ENCODE data around the gene GALK2. TPM values are rescaled to one million over a fixed set of nuclear protein-coding genes. Genes with fewer than 3 reads are reported as not detected.

GALK2 gene
- polyA plus RNA-seq, 1 donor (not counting 4 experiments of a cell fraction or from before 2014, with no cell fraction given) = 29.7 TPM

DNA sequence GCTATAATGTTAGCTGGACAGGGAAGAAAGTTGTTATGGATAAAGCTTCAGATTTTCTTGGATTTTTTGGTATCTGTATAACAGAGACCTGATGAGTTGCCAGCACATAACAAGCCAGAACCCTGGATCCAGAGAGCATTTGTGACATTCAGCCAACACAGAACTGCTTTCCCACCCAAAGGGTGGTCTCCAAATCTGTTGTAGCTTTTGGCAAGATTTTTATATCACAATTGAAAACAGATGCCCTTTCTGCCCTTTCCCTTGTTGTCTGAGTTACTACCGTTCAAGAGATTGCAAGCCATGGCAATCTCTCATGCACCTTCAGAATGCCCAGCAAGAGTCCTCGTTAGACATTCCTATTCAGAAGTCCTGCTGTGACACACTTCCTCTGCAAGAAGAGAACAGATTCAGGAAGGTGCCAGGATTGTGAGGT, 145.4 kb downstream of the GALK2 start:
- dilution Hi-C loops (cut with MboI; ENCODE audit: extremely low pct_ligation_motif_present, low sequenced_read_pairs) = no loop called here
- Histone ChIP-seq H3K4me2 (ENCODE audit: control insufficient read depth, extremely low read depth, insufficient read depth, low read depth, low read length) (no peak overlapping the region), H3K36me3 (ENCODE audit: control insufficient read depth in 2 of 2, extremely low read depth in 1 of 2, insufficient read depth in 2 of 2, low read length in 2 of 2) (peaks cover 2 to 5% of the 10 kb centered on the region in 2 experiments), H3K79me2 (ENCODE audit: control insufficient read depth, insufficient read depth, low read length) (no peaks in the 10 kb centered on the region), H3K4me3 (ENCODE audit: control insufficient read depth in 2 of 3, extremely low read depth in 1 of 3, insufficient read depth in 2 of 3, low read depth in 1 of 3, low read length in 3 of 3) (no peak overlapping the region), H3K9ac (ENCODE audit: control insufficient read depth, extremely low read depth, insufficient read depth, low read length) (no peak overlapping the region), H3K27ac (ENCODE audit: control insufficient read depth, insufficient read depth, low read length) (no peak overlapping the region), H2AFZ (ENCODE audit: control insufficient read depth, low read length) (no peak overlapping the region), H4K20me1 (ENCODE audit: control insufficient read depth, extremely low read depth, insufficient read depth, low read length) (no peaks in the 10 kb centered on the region), H3K9me1 (ENCODE audit: control insufficient read depth, extremely low read depth, insufficient read depth, low read length) (no peaks in the 10 kb centered on the region), H3K27me3 (ENCODE audit: control insufficient read depth, extremely low read depth, insufficient read depth, low read length) (no peaks in the 10 kb centered on the region), H3K9me3 (ENCODE audit: control insufficient read depth, low read depth, low read length) (no peaks in the 10 kb centered on the region), H3K4me1 (ENCODE audit: control insufficient read depth, extremely low read depth, insufficient read depth, low read length) (no peaks in the 10 kb centered on the region)
- no peak for FAIRE-seq
- TF ChIP-seq EZH2 (IDR thresholded peaks at IDR 0.05; ENCODE audit: low read length) (no peak), CTCF (optimal IDR thresholded peaks at IDR 0.05 in 1 of 3, IDR thresholded peaks at IDR 0.05 in 1 of 3, conservative IDR thresholded peaks at IDR 0.05 in 1 of 3; ENCODE audit: extremely low read depth in 1 of 3, insufficient read depth in 2 of 3, low read length in 3 of 3) (no peak)
- no peak for DNase-seq (ENCODE audit: low read depth, low spot score)

GRCh38 chr15:49320351-49320750, 150.3 kb downstream of the GALK2 start:
- no peak overlapping the region for H2AFZ ChIP-seq (ENCODE audit: control insufficient read depth, low read length)
- H3K4me2 ChIP-seq (ENCODE audit: control insufficient read depth, extremely low read depth, insufficient read depth, low read depth, low read length) = no peak overlapping the region
- H3K27me3 ChIP-seq (ENCODE audit: control insufficient read depth, extremely low read depth, insufficient read depth, low read length) = no peaks in the 10 kb centered on the region
- no peak overlapping the region for H3K4me3 ChIP-seq (ENCODE audit: control insufficient read depth in 2 of 3, extremely low read depth in 1 of 3, insufficient read depth in 2 of 3, low read depth in 1 of 3, low read length in 3 of 3)
- dilution Hi-C loops (cut with MboI; ENCODE audit: extremely low pct_ligation_motif_present, low sequenced_read_pairs) = no loop called here
- FAIRE-seq = no peak
- DNase-seq (ENCODE audit: low read depth, low spot score) = no peak
- TF ChIP-seq EZH2 (IDR thresholded peaks at IDR 0.05; ENCODE audit: low read length) = no peak
- no peak for TF ChIP-seq CTCF (optimal IDR thresholded peaks at IDR 0.05 in 1 of 3, IDR thresholded peaks at IDR 0.05 in 1 of 3, conservative IDR thresholded peaks at IDR 0.05 in 1 of 3; ENCODE audit: extremely low read depth in 1 of 3, insufficient read depth in 2 of 3, low read length in 3 of 3)
- H3K36me3 ChIP-seq (ENCODE audit: control insufficient read depth in 2 of 2, extremely low read depth in 1 of 2, insufficient read depth in 2 of 2, low read length in 2 of 2) = peaks cover 2 to 5% of the 10 kb centered on the region in 2 experiments
- H4K20me1 ChIP-seq (ENCODE audit: control insufficient read depth, extremely low read depth, insufficient read depth, low read length) = no peaks in the 10 kb centered on the region
- H3K27ac ChIP-seq (ENCODE audit: control insufficient read depth, insufficient read depth, low read length) = no peak overlapping the region
- no peaks in the 10 kb centered on the region for H3K4me1 ChIP-seq (ENCODE audit: control insufficient read depth, extremely low read depth, insufficient read depth, low read length)
- H3K79me2 ChIP-seq (ENCODE audit: control insufficient read depth, insufficient read depth, low read length) = no peaks in the 10 kb centered on the region
- no peaks in the 10 kb centered on the region for H3K9me3 ChIP-seq (ENCODE audit: control insufficient read depth, low read depth, low read length)
- no peaks in the 10 kb centered on the region for H3K9me1 ChIP-seq (ENCODE audit: control insufficient read depth, extremely low read depth, insufficient read depth, low read length)
- H3K9ac ChIP-seq (ENCODE audit: control insufficient read depth, extremely low read depth, insufficient read depth, low read length) = no peak overlapping the region

Measured in keratinocyte (primary cell).